ENCODE results near the gene CSH2.
A peak's percentile ranks its signal among the peaks of the same experiment; 100 is the strongest.
"Not testable (repeated sequence)": the region's sequence is repeated elsewhere in the genome, so short reads cannot be mapped to it uniquely, and the experiment has no call there.

CSH2 gene

DNA sequence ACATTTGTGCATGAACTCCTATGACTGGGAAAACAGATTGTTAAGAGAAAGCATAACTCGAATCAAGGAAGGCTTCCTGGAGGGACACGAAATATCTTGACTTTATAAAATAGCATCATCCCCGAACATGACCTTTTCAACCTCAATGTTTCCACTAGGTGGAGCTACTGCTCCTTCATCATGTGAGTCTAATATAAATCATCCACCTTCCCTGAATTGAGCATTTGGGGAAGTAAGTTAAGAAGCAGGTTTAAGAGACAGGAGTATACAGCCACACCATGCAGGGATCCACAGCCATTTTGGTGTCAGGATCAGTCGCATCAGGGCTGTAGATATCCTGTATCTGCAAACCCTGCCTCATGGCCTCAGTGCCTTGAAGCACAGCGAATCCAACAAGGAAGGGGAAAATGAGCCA, 30.3 kb upstream of the CSH2 start:
- not testable (repeated sequence) for H3K27me3 ChIP-seq (ENCODE audit: insufficient read depth, low read length, poor library complexity); H3K79me2 ChIP-seq (ENCODE audit: insufficient read depth, low read length); H3K36me3 ChIP-seq (ENCODE audit: insufficient read depth, low read length); H3K4me1 ChIP-seq (ENCODE audit: insufficient read depth, low read length); H2AFZ ChIP-seq (ENCODE audit: low read depth, low read length); H3K27ac ChIP-seq (ENCODE audit: low read length); H4K20me1 ChIP-seq (ENCODE audit: insufficient read depth, low read length); H3K4me2 ChIP-seq (ENCODE audit: insufficient read depth, low read length); H3K9ac ChIP-seq (ENCODE audit: low read depth, low read length); H3K4me3 ChIP-seq (ENCODE audit: low read depth in 1 of 2, low read length in 2 of 2); H3K9me3 ChIP-seq (ENCODE audit: insufficient read depth, low read length, severe bottlenecking)
- TF ChIP-seq, protein P1, sequence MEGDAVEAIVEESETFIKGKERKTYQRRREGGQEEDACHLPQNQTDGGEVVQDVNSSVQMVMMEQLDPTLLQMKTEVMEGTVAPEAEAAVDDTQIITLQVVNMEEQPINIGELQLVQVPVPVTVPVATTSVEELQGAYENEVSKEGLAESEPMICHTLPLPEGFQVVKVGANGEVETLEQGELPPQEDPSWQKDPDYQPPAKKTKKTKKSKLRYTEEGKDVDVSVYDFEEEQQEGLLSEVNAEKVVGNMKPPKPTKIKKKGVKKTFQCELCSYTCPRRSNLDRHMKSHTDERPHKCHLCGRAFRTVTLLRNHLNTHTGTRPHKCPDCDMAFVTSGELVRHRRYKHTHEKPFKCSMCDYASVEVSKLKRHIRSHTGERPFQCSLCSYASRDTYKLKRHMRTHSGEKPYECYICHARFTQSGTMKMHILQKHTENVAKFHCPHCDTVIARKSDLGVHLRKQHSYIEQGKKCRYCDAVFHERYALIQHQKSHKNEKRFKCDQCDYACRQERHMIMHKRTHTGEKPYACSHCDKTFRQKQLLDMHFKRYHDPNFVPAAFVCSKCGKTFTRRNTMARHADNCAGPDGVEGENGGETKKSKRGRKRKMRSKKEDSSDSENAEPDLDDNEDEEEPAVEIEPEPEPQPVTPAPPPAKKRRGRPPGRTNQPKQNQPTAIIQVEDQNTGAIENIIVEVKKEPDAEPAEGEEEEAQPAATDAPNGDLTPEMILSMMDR (IDR thresholded peaks at IDR 0.05; ENCODE audit: borderline replicate concordance, extremely low read depth, low read length, poor library complexity, severe bottlenecking): peak; percentile 45
- ATAC-seq (ENCODE audit: insufficient read depth, low read depth) (peak; percentile 80), DNase-seq (peak; percentile 38)

DNA sequence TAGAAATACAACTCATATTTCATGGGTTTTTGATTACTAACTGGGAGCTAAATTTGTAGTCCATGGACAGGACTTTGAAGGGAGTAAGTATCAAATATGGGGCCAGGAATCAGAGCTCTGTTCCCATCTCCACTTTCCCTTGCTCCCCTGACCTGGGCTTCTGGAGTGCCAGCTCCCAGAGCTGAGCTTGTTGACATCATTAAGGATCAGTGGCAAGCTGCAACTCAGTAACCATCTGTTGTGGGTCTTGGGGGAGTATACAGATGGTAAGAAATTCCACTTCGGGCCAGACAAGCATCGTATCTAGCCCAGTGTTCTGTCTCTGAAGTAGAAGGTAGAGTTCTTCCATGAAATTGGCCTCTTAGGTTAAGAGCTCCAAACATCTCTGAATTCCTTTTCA, 28.5 kb upstream of the CSH2 start:
- H3K27ac ChIP-seq (ENCODE audit: low read length); H3K27me3 ChIP-seq (ENCODE audit: insufficient read depth, low read length, poor library complexity); H3K36me3 ChIP-seq (ENCODE audit: insufficient read depth, low read length); H4K20me1 ChIP-seq (ENCODE audit: insufficient read depth, low read length); H3K9me3 ChIP-seq (ENCODE audit: insufficient read depth, low read length, severe bottlenecking); ATAC-seq (ENCODE audit: insufficient read depth, low read depth); H2AFZ ChIP-seq (ENCODE audit: low read depth, low read length); H3K4me3 ChIP-seq (ENCODE audit: low read depth in 1 of 2, low read length in 2 of 2); H3K9ac ChIP-seq (ENCODE audit: low read depth, low read length); H3K79me2 ChIP-seq (ENCODE audit: insufficient read depth, low read length); H3K4me1 ChIP-seq (ENCODE audit: insufficient read depth, low read length); H3K4me2 ChIP-seq (ENCODE audit: insufficient read depth, low read length); DNase-seq: not testable (repeated sequence)

DNA sequence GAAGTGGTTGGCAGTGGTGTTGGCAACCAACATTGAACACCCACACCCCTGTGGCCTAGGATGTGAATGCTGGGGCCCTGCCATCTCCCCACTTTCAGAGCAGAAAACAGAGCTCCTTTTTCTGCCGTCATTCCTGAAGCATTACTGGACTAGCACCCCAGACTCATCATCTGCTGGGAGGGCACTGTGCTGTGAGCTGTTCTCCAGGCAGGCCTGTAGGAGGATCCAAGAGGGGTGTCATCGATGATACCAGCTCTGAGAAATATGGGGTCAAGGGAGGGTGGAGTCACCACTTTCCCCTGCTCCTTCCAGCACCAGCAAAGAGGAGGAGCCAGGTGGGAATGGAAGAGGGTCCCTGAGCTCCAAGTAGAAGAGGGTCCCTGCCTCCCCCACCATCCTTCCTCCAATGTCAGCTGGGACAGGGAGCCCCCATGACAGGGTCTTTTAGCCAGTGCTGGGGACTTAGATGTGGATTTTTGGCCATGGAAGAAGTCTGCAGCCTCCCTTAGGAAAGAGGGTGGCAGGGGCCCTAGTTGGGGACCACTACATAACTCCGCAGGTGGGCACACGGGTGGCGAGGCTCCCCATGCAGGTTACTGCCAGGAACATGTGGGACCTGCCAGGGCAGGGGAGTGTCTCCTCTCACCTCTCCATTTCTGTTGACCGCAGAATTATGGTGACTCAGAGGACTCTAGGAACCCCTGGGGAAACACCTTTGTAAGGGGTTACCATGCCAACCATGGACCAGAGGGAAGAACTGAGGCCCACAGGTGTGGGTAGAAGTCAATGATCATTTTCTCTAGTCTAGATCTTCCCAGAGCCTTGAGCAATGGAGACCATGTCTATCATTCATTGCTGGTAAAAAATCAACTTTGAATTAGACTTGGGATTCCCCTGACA, 25.7 kb upstream of the CSH2 start:
- not testable (repeated sequence) for H3K4me2 ChIP-seq (ENCODE audit: insufficient read depth, low read length); H4K20me1 ChIP-seq (ENCODE audit: insufficient read depth, low read length); H3K9ac ChIP-seq (ENCODE audit: low read depth, low read length); H2AFZ ChIP-seq (ENCODE audit: low read depth, low read length); H3K79me2 ChIP-seq (ENCODE audit: insufficient read depth, low read length); H3K4me1 ChIP-seq (ENCODE audit: insufficient read depth, low read length); H3K27me3 ChIP-seq (ENCODE audit: insufficient read depth, low read length, poor library complexity); H3K27ac ChIP-seq (ENCODE audit: low read length); H3K36me3 ChIP-seq (ENCODE audit: insufficient read depth, low read length); ATAC-seq (ENCODE audit: insufficient read depth, low read depth); DNase-seq; H3K4me3 ChIP-seq (ENCODE audit: low read depth in 1 of 2, low read length in 2 of 2); H3K9me3 ChIP-seq (ENCODE audit: insufficient read depth, low read length, severe bottlenecking)

DNA sequence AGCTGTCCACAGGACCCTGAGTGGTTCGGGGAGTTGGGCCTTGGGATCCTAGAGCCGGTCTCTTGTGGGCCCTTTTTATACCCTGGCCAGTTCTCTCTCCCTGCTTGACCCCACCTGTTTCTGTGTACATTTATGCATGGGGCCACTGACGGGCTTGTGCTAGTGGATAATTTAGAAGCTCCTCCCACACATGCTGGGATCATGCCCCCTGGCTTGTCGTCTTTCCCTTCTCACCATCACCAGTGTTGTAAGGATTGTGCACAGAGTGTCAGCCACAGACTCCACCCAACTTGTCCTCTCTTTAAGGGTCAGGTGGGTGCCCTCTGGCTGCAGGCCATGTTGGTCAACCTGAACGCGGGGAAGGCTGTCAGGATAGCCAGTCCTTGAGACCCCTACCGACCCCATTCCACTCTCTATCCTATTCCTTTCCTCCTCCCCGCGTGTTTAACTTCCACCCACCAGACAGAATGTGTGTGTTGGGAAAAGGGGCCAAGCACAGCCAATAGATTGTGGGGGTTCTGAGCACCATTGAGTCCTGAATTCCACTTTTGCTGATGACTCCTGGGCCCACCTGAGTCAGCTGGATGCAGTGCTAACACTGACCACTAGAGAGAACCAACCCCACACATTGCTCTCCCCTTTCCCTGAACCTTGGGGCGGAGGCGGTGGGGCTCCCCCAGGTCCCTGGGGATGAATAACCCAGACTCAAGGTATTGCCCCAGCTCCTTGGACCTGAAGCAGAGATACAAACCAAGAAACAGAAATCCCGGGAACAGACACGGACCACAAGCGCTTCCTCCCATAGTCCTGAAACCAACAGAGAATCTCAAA, 23.3 kb upstream of the CSH2 start, which contains the start of gene CSH1:
CSH1 (minus strand) TSS at position 51 of the 831 bp plus-strand sequence. CDS start 63 bp downstream, outside the sequence.
- H3K4me1 ChIP-seq (ENCODE audit: insufficient read depth, low read length); H3K4me2 ChIP-seq (ENCODE audit: insufficient read depth, low read length); H3K9ac ChIP-seq (ENCODE audit: low read depth, low read length); H3K9me3 ChIP-seq (ENCODE audit: insufficient read depth, low read length, severe bottlenecking); H3K27me3 ChIP-seq (ENCODE audit: insufficient read depth, low read length, poor library complexity); H3K36me3 ChIP-seq (ENCODE audit: insufficient read depth, low read length); DNase-seq; H3K4me3 ChIP-seq (ENCODE audit: low read depth in 1 of 2, low read length in 2 of 2); H4K20me1 ChIP-seq (ENCODE audit: insufficient read depth, low read length); H2AFZ ChIP-seq (ENCODE audit: low read depth, low read length); H3K79me2 ChIP-seq (ENCODE audit: insufficient read depth, low read length); H3K27ac ChIP-seq (ENCODE audit: low read length); ATAC-seq (ENCODE audit: insufficient read depth, low read depth): not testable (repeated sequence)

DNA sequence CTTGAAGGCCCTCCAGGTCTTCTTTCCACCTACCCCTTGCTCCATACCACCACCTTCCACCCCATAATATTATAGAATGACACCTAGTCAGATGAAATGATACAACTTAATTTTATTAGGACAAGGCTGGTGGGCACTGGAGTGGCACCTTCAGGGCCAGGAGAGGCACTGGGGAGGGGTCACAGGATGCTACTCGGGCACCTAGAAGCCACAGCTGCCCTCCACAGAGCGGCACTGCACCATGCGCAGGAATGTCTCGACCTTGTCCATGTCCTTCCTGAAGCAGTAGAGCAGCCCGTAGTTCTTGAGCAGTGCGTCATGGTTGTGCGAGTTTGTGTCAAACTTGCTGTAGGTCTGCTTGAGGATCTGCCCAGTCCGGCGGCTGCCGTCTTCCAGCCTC, 21.3 kb upstream of the CSH2 start:
- not testable (repeated sequence) for ATAC-seq (ENCODE audit: insufficient read depth, low read depth); H4K20me1 ChIP-seq (ENCODE audit: insufficient read depth, low read length)

DNA sequence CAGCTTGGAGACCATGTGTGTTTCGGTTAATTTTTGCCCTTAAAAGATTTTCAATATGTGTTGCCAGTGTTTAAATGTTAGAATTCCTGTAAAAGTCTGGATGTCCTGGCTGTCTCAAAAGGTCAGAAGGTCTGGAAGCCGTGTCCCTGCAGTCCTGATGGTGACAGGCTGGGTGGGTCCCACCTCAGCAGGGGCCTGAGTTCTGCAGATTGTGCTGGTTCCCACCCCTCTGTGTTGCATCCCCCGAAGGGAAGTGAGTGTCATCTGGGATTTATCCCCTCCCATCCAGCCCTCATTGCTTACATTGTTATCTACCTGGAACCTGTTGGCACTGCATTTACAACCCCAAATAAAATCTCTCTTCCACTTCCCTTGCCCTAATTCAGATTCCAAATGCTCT, 20.5 kb upstream of the CSH2 start:
- H3K4me3 ChIP-seq (ENCODE audit: low read depth in 1 of 2, low read length in 2 of 2); H3K27me3 ChIP-seq (ENCODE audit: insufficient read depth, low read length, poor library complexity); H3K27ac ChIP-seq (ENCODE audit: low read length); H2AFZ ChIP-seq (ENCODE audit: low read depth, low read length); H3K36me3 ChIP-seq (ENCODE audit: insufficient read depth, low read length); DNase-seq; ATAC-seq (ENCODE audit: insufficient read depth, low read depth); H4K20me1 ChIP-seq (ENCODE audit: insufficient read depth, low read length); H3K4me1 ChIP-seq (ENCODE audit: insufficient read depth, low read length); H3K79me2 ChIP-seq (ENCODE audit: insufficient read depth, low read length); H3K9ac ChIP-seq (ENCODE audit: low read depth, low read length); H3K9me3 ChIP-seq (ENCODE audit: insufficient read depth, low read length, severe bottlenecking); H3K4me2 ChIP-seq (ENCODE audit: insufficient read depth, low read length): not testable (repeated sequence)

More for the DNA sequence above, 21.3 kb upstream of the CSH2 start:
- H3K4me2 ChIP-seq (ENCODE audit: insufficient read depth, low read length); H2AFZ ChIP-seq (ENCODE audit: low read depth, low read length); H3K79me2 ChIP-seq (ENCODE audit: insufficient read depth, low read length); H3K9ac ChIP-seq (ENCODE audit: low read depth, low read length); H3K4me3 ChIP-seq (ENCODE audit: low read depth in 1 of 2, low read length in 2 of 2); H3K9me3 ChIP-seq (ENCODE audit: insufficient read depth, low read length, severe bottlenecking); H3K27me3 ChIP-seq (ENCODE audit: insufficient read depth, low read length, poor library complexity); H3K36me3 ChIP-seq (ENCODE audit: insufficient read depth, low read length); H3K27ac ChIP-seq (ENCODE audit: low read length); H3K4me1 ChIP-seq (ENCODE audit: insufficient read depth, low read length); DNase-seq: not testable (repeated sequence)

DNA sequence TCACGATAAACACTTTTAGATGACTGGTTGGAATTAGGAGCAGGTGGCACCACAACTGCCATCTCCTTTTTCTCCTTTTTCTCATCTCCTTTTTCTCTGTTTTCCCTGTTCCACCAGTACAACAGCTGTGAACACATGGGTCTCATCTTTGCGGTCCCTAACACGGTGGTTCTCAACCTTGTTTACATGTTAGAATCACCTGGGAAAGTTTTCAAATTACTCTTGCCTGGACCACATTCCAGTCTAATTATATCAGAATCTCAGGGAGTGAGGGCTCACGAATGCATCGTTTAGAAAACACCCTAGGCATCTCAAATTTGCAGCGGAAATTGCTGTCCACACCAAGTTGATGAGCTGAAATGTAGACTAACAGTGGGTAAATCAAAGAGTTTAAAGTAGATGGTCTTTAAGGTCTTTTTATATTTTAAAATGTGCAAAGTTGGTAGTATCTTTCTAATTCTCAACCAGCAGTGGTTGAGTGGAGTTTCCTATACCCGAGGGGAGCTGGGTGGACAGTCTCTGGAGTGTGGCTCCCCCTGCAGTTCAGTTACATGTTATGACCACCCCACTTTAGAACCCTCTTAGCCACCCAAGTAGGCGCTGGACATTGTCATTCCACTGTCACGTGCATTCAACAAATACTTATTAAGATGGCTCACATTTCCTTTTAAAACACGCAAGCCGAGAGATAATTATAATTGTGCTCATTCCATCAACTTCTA, 19.0 kb upstream of the CSH2 start:
- not testable (repeated sequence) for H3K36me3 ChIP-seq (ENCODE audit: insufficient read depth, low read length); H3K79me2 ChIP-seq (ENCODE audit: insufficient read depth, low read length); H3K4me3 ChIP-seq (ENCODE audit: low read depth in 1 of 2, low read length in 2 of 2); ATAC-seq (ENCODE audit: insufficient read depth, low read depth); H3K4me2 ChIP-seq (ENCODE audit: insufficient read depth, low read length); H3K9me3 ChIP-seq (ENCODE audit: insufficient read depth, low read length, severe bottlenecking); H3K27ac ChIP-seq (ENCODE audit: low read length); H3K4me1 ChIP-seq (ENCODE audit: insufficient read depth, low read length); DNase-seq; H4K20me1 ChIP-seq (ENCODE audit: insufficient read depth, low read length); H3K27me3 ChIP-seq (ENCODE audit: insufficient read depth, low read length, poor library complexity); H3K9ac ChIP-seq (ENCODE audit: low read depth, low read length); H2AFZ ChIP-seq (ENCODE audit: low read depth, low read length)

All from DND-41 (cell line).